GM18520 (cell line): ENCODE data around the gene CCL7.

ENCODE experiments used
- ATAC-seq: cut with Tn5 transposase; IDR thresholded peaks from one replicate; pipeline ENCODE4 v1.9.1; 2021; ENCODE audit not compliant: unreplicated experiment

Gene CCL7

GRCh38 chr17:34246446-34246845 lies 23.6 kb upstream of the CCL7 start:
- no peak for ATAC-seq

- no peak for ATAC-seq
Measured at GRCh38 chr17:34246881-34247280, 23.1 kb upstream of the CCL7 start.

- ATAC-seq, result no peak
Measured at GRCh38 chr17:34248511-34249024, 21.5 kb upstream of the CCL7 start.

- ATAC-seq, result no peak
Measured at GRCh38 chr17:34249061-34249460, 21.0 kb upstream of the CCL7 start.

- no peak for ATAC-seq
Measured at GRCh38 chr17:34249478-34249877, 20.5 kb upstream of the CCL7 start.

GRCh38 chr17:34251186-34251585 lies 18.8 kb upstream of the CCL7 start:
- no peak for ATAC-seq

- no peak for ATAC-seq
Measured at GRCh38 chr17:34252095-34252443, 18.0 kb upstream of the CCL7 start.

- no peak for ATAC-seq
Measured at GRCh38 chr17:34252444-34253138, 17.4 kb upstream of the CCL7 start.

GRCh38 chr17:34253139-34253525 lies 16.9 kb upstream of the CCL7 start:
- ATAC-seq, result no peak

- ATAC-seq, result no peak
Measured at GRCh38 chr17:34254146-34254545, 15.9 kb upstream of the CCL7 start.

- ATAC-seq, result no peak
Measured at GRCh38 chr17:34254651-34255380, 15.2 kb upstream of the CCL7 start, which contains the start of gene CCL2. Gene CCL2, plus strand, starts transcription at chr17:34255285. Its CDS starts 65 bp downstream, at chr17:34255350.

GRCh38 chr17:34255381-34255732 lies 14.7 kb upstream of the CCL7 start:
- ATAC-seq, result no peak

- ATAC-seq, result no peak
Measured at GRCh38 chr17:34255841-34256240, 14.2 kb upstream of the CCL7 start.

GRCh38 chr17:34257299-34257985 lies 12.6 kb upstream of the CCL7 start:
- ATAC-seq, result no peak

GRCh38 chr17:34257986-34258326 lies 12.1 kb upstream of the CCL7 start:
- no peak for ATAC-seq

GRCh38 chr17:34259146-34259545 lies 10.9 kb upstream of the CCL7 start:
- ATAC-seq, result no peak

- no peak for ATAC-seq
Measured at GRCh38 chr17:34260861-34261260, 9.2 kb upstream of the CCL7 start.

GRCh38 chr17:34261568-34262337 lies 8.3 kb upstream of the CCL7 start:
- no peak for ATAC-seq

GRCh38 chr17:34265711-34266110 lies 4.3 kb upstream of the CCL7 start:
- ATAC-seq, result no peak

- no peak for ATAC-seq
Measured at GRCh38 chr17:34275881-34276280, 5.9 kb downstream of the CCL7 start.

GRCh38 chr17:34276826-34277225 lies 6.8 kb downstream of the CCL7 start:
- ATAC-seq, result no peak
